ENCODE results near the gene PPP6C. TPM values are rescaled to one million over a fixed set of nuclear protein-coding genes. Genes with fewer than 3 reads are reported as not detected.
"Not testable (repeated sequence)": the region's sequence is repeated elsewhere in the genome, so short reads cannot be mapped to it uniquely, and the experiment has no call there.

Gene PPP6C
- polyA plus RNA-seq (2013, experiment 1 of 2), result 26.3 TPM
- 27.1 TPM for polyA plus RNA-seq (2013, experiment 2 of 2)

GRCh38 chr9:125189361-125190289 is at the start of gene PPP6C:
Gene PPP6C (minus strand): TSS chr9:125189803. CDS start chr9:125189718, 85 bp downstream.
- H3K27ac ChIP-seq (ENCODE audit: low read depth, low read length, severe bottlenecking), result peak within 1 kb of the TSS; percentile 92
- H3K4me1 ChIP-seq (ENCODE audit: control insufficient read depth, insufficient read depth, low read length, poor library complexity, severe bottlenecking), result no peaks in the 10 kb centered on the region
- no peaks in the 10 kb centered on the region for H3K9me3 ChIP-seq (ENCODE audit: control insufficient read depth, low read length)
- peak within 1 kb of the TSS; percentile 97 for H3K4me3 ChIP-seq (ENCODE audit: extremely low read depth, insufficient read depth, low read length, poor library complexity, severe bottlenecking)
- WGBS, 2 experiments (ENCODE audit: insufficient coverage in 2 of 2), result 1% methylated on average over 67 to 73 of the region's 82 CpGs
- peaks cover 6% of the 10 kb centered on the region for H3K36me3 ChIP-seq (ENCODE audit: control insufficient read depth, insufficient read depth, low read length)

- Histone ChIP-seq H3K27ac (ENCODE audit: low read depth, low read length, severe bottlenecking) (no peak overlapping the region), H3K4me1 (ENCODE audit: control insufficient read depth, insufficient read depth, low read length, poor library complexity, severe bottlenecking) (peaks cover 33% of the 10 kb centered on the region)
- WGBS, 2 experiments (ENCODE audit: insufficient coverage in 2 of 2), result 91 to 97% methylated on average over 9 to 11 of the region's 14 CpGs
These were observed 49.4 kb upstream of the PPP6C start for GRCh38 chr9:125238915-125239446.

GRCh38 chr9:125238127-125238914 is 48.7 kb upstream of the PPP6C start:
- peaks cover 35% of the 10 kb centered on the region for H3K4me1 ChIP-seq (ENCODE audit: control insufficient read depth, insufficient read depth, low read length, poor library complexity, severe bottlenecking)
- H3K27ac ChIP-seq (ENCODE audit: low read depth, low read length, severe bottlenecking), result no peak overlapping the region
- H3K4me3 ChIP-seq (ENCODE audit: extremely low read depth, insufficient read depth, low read length, poor library complexity, severe bottlenecking), result peak overlapping the region; percentile 94
- H3K9me3 ChIP-seq (ENCODE audit: control insufficient read depth, low read length), result no peaks in the 10 kb centered on the region
- WGBS, 2 experiments (ENCODE audit: insufficient coverage in 2 of 2), result 90 to 97% methylated on average over 3 to 4 of the region's 7 CpGs
- peaks cover 62% of the 10 kb centered on the region for H3K36me3 ChIP-seq (ENCODE audit: control insufficient read depth, insufficient read depth, low read length)

More at GRCh38 chr9:125238915-125239446, 49.4 kb upstream of the PPP6C start:
- Histone ChIP-seq H3K9me3 (ENCODE audit: control insufficient read depth, low read length) (no peaks in the 10 kb centered on the region), H3K4me3 (ENCODE audit: extremely low read depth, insufficient read depth, low read length, poor library complexity, severe bottlenecking) (peak overlapping the region; percentile 94), H3K36me3 (ENCODE audit: control insufficient read depth, insufficient read depth, low read length) (peaks cover 61% of the 10 kb centered on the region)

- not testable (repeated sequence) for H3K27ac ChIP-seq (ENCODE audit: low read depth, low read length, severe bottlenecking); H3K9me3 ChIP-seq (ENCODE audit: control insufficient read depth, low read length)
- peak overlapping the region; percentile 94 for H3K4me3 ChIP-seq (ENCODE audit: extremely low read depth, insufficient read depth, low read length, poor library complexity, severe bottlenecking)
- H3K36me3 ChIP-seq (ENCODE audit: control insufficient read depth, insufficient read depth, low read length), result peaks cover 74% of the 10 kb centered on the region
- no CpG with 5 or more reads among the region's 5 CpGs for WGBS, 2 experiments (ENCODE audit: insufficient coverage in 2 of 2)
- peaks cover 29% of the 10 kb centered on the region for H3K4me1 ChIP-seq (ENCODE audit: control insufficient read depth, insufficient read depth, low read length, poor library complexity, severe bottlenecking)
These were observed 47.0 kb upstream of the PPP6C start for GRCh38 chr9:125236520-125237159.

GRCh38 chr9:125235804-125236519 is 46.4 kb upstream of the PPP6C start:
- H3K4me1 ChIP-seq (ENCODE audit: control insufficient read depth, insufficient read depth, low read length, poor library complexity, severe bottlenecking), result peaks cover 29% of the 10 kb centered on the region
- peak overlapping the region; percentile 66 for H3K27ac ChIP-seq (ENCODE audit: low read depth, low read length, severe bottlenecking)
- H3K36me3 ChIP-seq (ENCODE audit: control insufficient read depth, insufficient read depth, low read length), result peaks cover 80% of the 10 kb centered on the region
- peak overlapping the region; percentile 16 for H3K4me3 ChIP-seq (ENCODE audit: extremely low read depth, insufficient read depth, low read length, poor library complexity, severe bottlenecking)
- H3K9me3 ChIP-seq (ENCODE audit: control insufficient read depth, low read length), result no peaks in the 10 kb centered on the region
- WGBS, 2 experiments (ENCODE audit: insufficient coverage in 2 of 2), result 90 to 92% methylated on average over 3 of the region's 5 CpGs

- 92 to 100% methylated on average over 2 to 3 of the region's 8 CpGs for WGBS, 2 experiments (ENCODE audit: insufficient coverage in 2 of 2)
- H3K36me3 ChIP-seq (ENCODE audit: control insufficient read depth, insufficient read depth, low read length), result peaks cover 77% of the 10 kb centered on the region
These were observed 44.5 kb upstream of the PPP6C start for GRCh38 chr9:125234099-125234498.

GRCh38 chr9:125233678-125234077 is 44.1 kb upstream of the PPP6C start:
- Histone ChIP-seq H3K4me1 (ENCODE audit: control insufficient read depth, insufficient read depth, low read length, poor library complexity, severe bottlenecking) (peaks cover 24% of the 10 kb centered on the region), H3K9me3 (ENCODE audit: control insufficient read depth, low read length) (no peaks in the 10 kb centered on the region), H3K27ac (ENCODE audit: low read depth, low read length, severe bottlenecking) (peak overlapping the region; percentile 89), H3K36me3 (ENCODE audit: control insufficient read depth, insufficient read depth, low read length) (peaks cover 73% of the 10 kb centered on the region), H3K4me3 (ENCODE audit: extremely low read depth, insufficient read depth, low read length, poor library complexity, severe bottlenecking) (no peak overlapping the region)
- WGBS, 2 experiments (ENCODE audit: insufficient coverage in 2 of 2), result 40 to 79% methylated on average over 1 to 2 of the region's 3 CpGs

More at GRCh38 chr9:125234099-125234498, 44.5 kb upstream of the PPP6C start:
- not testable (repeated sequence) for H3K9me3 ChIP-seq (ENCODE audit: control insufficient read depth, low read length); H3K4me3 ChIP-seq (ENCODE audit: extremely low read depth, insufficient read depth, low read length, poor library complexity, severe bottlenecking)
- Histone ChIP-seq H3K4me1 (ENCODE audit: control insufficient read depth, insufficient read depth, low read length, poor library complexity, severe bottlenecking) (peaks cover 26% of the 10 kb centered on the region), H3K27ac (ENCODE audit: low read depth, low read length, severe bottlenecking) (peak overlapping the region; percentile 89)

- no peaks in the 10 kb centered on the region for H3K9me3 ChIP-seq (ENCODE audit: control insufficient read depth, low read length)
- no peak overlapping the region for H3K27ac ChIP-seq (ENCODE audit: low read depth, low read length, severe bottlenecking)
- H3K4me1 ChIP-seq (ENCODE audit: control insufficient read depth, insufficient read depth, low read length, poor library complexity, severe bottlenecking), result no peaks in the 10 kb centered on the region
- peaks cover 35% of the 10 kb centered on the region for H3K36me3 ChIP-seq (ENCODE audit: control insufficient read depth, insufficient read depth, low read length)
- no peak overlapping the region for H3K4me3 ChIP-seq (ENCODE audit: extremely low read depth, insufficient read depth, low read length, poor library complexity, severe bottlenecking)
- 100% methylated on average over 1 to 5 of the region's 6 CpGs for WGBS, 2 experiments (ENCODE audit: insufficient coverage in 2 of 2)
These were observed 38.2 kb upstream of the PPP6C start for GRCh38 chr9:125227761-125228160.

- H3K4me1 ChIP-seq (ENCODE audit: control insufficient read depth, insufficient read depth, low read length, poor library complexity, severe bottlenecking); H3K4me3 ChIP-seq (ENCODE audit: extremely low read depth, insufficient read depth, low read length, poor library complexity, severe bottlenecking); H3K9me3 ChIP-seq (ENCODE audit: control insufficient read depth, low read length); H3K27ac ChIP-seq (ENCODE audit: low read depth, low read length, severe bottlenecking): not testable (repeated sequence)
- peaks cover 40% of the 10 kb centered on the region for H3K36me3 ChIP-seq (ENCODE audit: control insufficient read depth, insufficient read depth, low read length)
These were observed 35.3 kb upstream of the PPP6C start for GRCh38 chr9:125224858-125225257.

- peaks cover 51% of the 10 kb centered on the region for H3K36me3 ChIP-seq (ENCODE audit: control insufficient read depth, insufficient read depth, low read length)
- H3K4me1 ChIP-seq (ENCODE audit: control insufficient read depth, insufficient read depth, low read length, poor library complexity, severe bottlenecking), result no peaks in the 10 kb centered on the region
- no peak overlapping the region for H3K27ac ChIP-seq (ENCODE audit: low read depth, low read length, severe bottlenecking)
- H3K9me3 ChIP-seq (ENCODE audit: control insufficient read depth, low read length), result no peaks in the 10 kb centered on the region
- no peak overlapping the region for H3K4me3 ChIP-seq (ENCODE audit: extremely low read depth, insufficient read depth, low read length, poor library complexity, severe bottlenecking)
- WGBS, 2 experiments (ENCODE audit: insufficient coverage in 2 of 2), result 100% methylated on average over 2 of the region's 3 CpGs; no CpG with 5 or more reads in 1 of the 2 experiments
These were observed 29.0 kb upstream of the PPP6C start for GRCh38 chr9:125218621-125219020.
